Osteocyte (in vitro differentiated cells): ENCODE data around the gene RBMS1. TPM values are rescaled to one million over a fixed set of nuclear protein-coding genes. Genes with fewer than 3 reads are reported as not detected.

Experiments
- DNase-seq: peaks from one replicate; pipeline ENCODE4 v3.0.0; 2021; ENCODE audit warnings: mixed read lengths; ENCODE audit not compliant: unreplicated experiment; ENCODE audit errors: extremely low spot score
- H3K27ac Mint-ChIP-seq: one replicate; pipeline ENCODE4 v1.8.0; 2021; ENCODE audit warnings: mild to moderate bottlenecking, mixed read lengths; ENCODE audit not compliant: unreplicated experiment
- H3K27me3 Mint-ChIP-seq: one replicate; pipeline ENCODE4 v1.8.0; 2021; ENCODE audit warnings: mixed read lengths; ENCODE audit not compliant: unreplicated experiment
- H3K36me3 Mint-ChIP-seq: one replicate; pipeline ENCODE4 v1.8.0; 2021; ENCODE audit warnings: mixed read lengths; ENCODE audit not compliant: unreplicated experiment
- H3K4me1 Mint-ChIP-seq: one replicate; pipeline ENCODE4 v1.8.0; 2021; ENCODE audit warnings: mixed read lengths; ENCODE audit not compliant: unreplicated experiment
- H3K4me3 Mint-ChIP-seq: one replicate; pipeline ENCODE4 v1.8.0; 2021; ENCODE audit warnings: mild to moderate bottlenecking, moderate library complexity, mixed read lengths; ENCODE audit not compliant: unreplicated experiment
- H3K9me3 Mint-ChIP-seq: one replicate; pipeline ENCODE4 v1.8.0; 2021; ENCODE audit warnings: mixed read lengths; ENCODE audit not compliant: unreplicated experiment
- long read RNA-seq: library from polyadenylated mRNA; unstranded; transcript quantifications from one replicate; pipeline ENCODE4 v2.0.0, GENCODE V29; 2021
- total RNA-seq: library from RNA; stranded (reverse); gene quantifications from 2 replicates; pipeline ENCODE4 v1.2.1, GENCODE V29; 2021
- TF ChIP-seq, protein P1 (sequence below): fragments of 200-600 bp; sonication (generic); IDR thresholded peaks from 2 replicates; pipeline ENCODE4 v1.5.0; 2021; ENCODE audit warnings: antibody characterized with exemption, mild to moderate bottlenecking, moderate library complexity

RBMS1 gene
- 161 and 169 TPM in 2 replicates for total RNA-seq
- long read RNA-seq, full-length matches to known transcripts = 15 of 148 reads
- long read RNA-seq, partial matches to known transcripts = 60 of 148 reads
- long read RNA-seq, other reads (novel, unspliced or antisense) = 73 of 148 reads

DNA sequence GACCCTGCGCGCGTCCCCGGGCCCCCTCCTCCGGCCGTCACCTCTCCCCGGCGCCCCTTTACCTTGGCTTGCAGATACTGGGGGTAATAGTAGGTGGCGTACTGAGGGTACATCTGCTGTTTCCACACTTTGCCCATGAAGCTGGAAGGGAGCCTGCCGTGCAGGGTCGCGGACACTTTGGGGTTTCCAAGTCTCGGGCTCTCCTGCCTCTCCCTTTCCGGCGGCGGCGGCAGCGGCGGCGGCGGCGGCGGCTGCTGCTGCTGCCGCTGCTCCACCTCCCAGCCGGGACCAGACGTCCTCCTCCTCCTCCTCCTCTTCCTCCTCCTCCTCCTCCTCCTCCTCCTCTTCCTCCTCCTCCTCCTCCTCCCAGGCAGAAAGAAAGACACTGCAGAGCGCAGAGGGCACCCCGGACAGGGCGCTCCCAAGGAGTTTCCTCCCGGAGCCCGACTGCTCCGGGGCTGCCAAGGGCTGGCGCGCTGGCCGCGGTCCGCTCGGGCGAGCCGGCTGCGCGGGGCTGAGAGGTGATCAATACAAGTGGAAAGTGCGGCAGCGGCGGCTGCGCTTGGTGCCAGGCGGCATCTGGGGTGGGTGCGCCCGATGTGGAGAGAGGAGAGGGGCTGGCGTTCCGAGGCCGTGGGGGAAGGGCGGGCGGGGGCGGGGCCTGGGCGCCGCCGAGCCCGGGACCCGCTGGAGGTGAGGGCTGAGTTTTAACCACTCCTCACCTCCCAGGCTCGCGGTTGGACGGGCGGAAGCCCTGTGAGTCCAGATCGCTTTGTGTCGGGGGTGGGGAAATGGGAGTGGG lies at the start of gene RBMS1:
Gene RBMS1 (minus strand): TSS at position 581 of the 802 bp plus-strand sequence. CDS start 444 bp downstream, at position 137.
- Mint-ChIP-seq H3K36me3 (peaks cover 4% of the 10 kb centered on the region), H3K27me3 (no peaks in the 10 kb centered on the region), H3K27ac (peak within 1 kb of the TSS; percentile 93), H3K4me1 (peaks cover 37% of the 10 kb centered on the region), H3K4me3 (peak within 1 kb of the TSS; percentile 90), H3K9me3 (no peaks in the 10 kb centered on the region)
- DNase-seq = peak; percentile 87
- TF ChIP-seq, protein P1, sequence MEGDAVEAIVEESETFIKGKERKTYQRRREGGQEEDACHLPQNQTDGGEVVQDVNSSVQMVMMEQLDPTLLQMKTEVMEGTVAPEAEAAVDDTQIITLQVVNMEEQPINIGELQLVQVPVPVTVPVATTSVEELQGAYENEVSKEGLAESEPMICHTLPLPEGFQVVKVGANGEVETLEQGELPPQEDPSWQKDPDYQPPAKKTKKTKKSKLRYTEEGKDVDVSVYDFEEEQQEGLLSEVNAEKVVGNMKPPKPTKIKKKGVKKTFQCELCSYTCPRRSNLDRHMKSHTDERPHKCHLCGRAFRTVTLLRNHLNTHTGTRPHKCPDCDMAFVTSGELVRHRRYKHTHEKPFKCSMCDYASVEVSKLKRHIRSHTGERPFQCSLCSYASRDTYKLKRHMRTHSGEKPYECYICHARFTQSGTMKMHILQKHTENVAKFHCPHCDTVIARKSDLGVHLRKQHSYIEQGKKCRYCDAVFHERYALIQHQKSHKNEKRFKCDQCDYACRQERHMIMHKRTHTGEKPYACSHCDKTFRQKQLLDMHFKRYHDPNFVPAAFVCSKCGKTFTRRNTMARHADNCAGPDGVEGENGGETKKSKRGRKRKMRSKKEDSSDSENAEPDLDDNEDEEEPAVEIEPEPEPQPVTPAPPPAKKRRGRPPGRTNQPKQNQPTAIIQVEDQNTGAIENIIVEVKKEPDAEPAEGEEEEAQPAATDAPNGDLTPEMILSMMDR = no peak

GRCh38 chr2:160541745-160542144 lies 48.1 kb upstream of the RBMS1 start:
- no peak overlapping the region for H3K27ac Mint-ChIP-seq
- H3K9me3 Mint-ChIP-seq = no peaks in the 10 kb centered on the region
- H3K27me3 Mint-ChIP-seq = no peaks in the 10 kb centered on the region
- H3K36me3 Mint-ChIP-seq = no peaks in the 10 kb centered on the region
- H3K4me3 Mint-ChIP-seq = no peak overlapping the region
- no peaks in the 10 kb centered on the region for H3K4me1 Mint-ChIP-seq
- no peak for DNase-seq
- TF ChIP-seq, protein P1 = no peak

DNA sequence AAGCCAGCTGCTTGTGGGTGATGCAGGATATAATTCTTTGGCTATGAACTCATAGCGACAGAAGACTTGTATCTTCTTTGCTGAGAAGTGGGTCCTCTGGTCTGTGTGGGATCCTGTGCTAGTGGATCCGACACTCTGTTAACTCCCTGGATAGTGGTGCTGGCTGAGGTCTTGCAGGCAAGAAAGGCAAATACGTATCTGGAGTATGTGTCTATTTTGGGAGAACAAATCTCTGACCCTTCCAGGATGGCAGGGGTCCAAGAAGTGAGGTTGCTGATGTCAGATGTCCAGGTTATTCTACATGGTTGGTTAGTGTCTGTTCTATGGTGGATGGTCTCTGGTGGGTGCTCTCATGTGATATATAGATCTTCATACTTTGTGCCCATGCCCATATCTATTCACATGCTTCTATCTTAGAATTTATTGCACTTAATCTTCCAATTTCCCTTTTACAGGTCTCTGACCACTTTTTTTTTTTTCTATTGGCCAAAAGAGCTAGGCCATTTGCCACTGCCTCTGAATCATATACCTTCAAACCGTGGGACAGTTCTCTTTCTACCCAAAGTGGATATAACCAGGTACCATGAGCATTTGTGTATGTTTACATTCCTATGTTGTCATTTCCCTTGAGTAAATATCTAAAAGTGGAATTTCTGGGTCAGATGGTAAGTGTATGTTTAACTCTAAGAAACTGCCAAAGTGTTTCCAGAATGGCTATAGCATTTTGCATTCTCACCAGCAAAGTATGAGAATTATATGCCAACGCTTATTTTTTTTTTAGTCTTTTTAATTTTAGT lies 45.1 kb upstream of the RBMS1 start:
- Mint-ChIP-seq H3K27me3 (no peaks in the 10 kb centered on the region), H3K4me3 (no peak overlapping the region), H3K27ac (no peak overlapping the region), H3K4me1 (peaks cover 9% of the 10 kb centered on the region), H3K9me3 (no peaks in the 10 kb centered on the region), H3K36me3 (no peaks in the 10 kb centered on the region)
- TF ChIP-seq, protein P1 = no peak
- no peak for DNase-seq

- H3K27ac Mint-ChIP-seq = no peak overlapping the region
- H3K4me1 Mint-ChIP-seq = peaks cover 15% of the 10 kb centered on the region
- no peak for DNase-seq
Measured at GRCh38 chr2:160538115-160538514, 44.5 kb upstream of the RBMS1 start.

More at GRCh38 chr2:160538115-160538514, 44.5 kb upstream of the RBMS1 start:
- no peak overlapping the region for H3K4me3 Mint-ChIP-seq
- H3K9me3 Mint-ChIP-seq = no peaks in the 10 kb centered on the region
- no peaks in the 10 kb centered on the region for H3K36me3 Mint-ChIP-seq
- TF ChIP-seq, protein P1 = no peak
- H3K27me3 Mint-ChIP-seq = no peaks in the 10 kb centered on the region
